Measurements from ENCODE around the gene CALCOCO1.

GRCh38 chr12:53765891-53766290, 38.6 kb upstream of the CALCOCO1 start:
- no peak for TF ChIP-seq CTCF (IDR thresholded peaks at IDR 0.05)
- TF ChIP-seq POLR2A (IDR thresholded peaks at IDR 0.05): no peak

Measured in uterus (tissue), 2 donors.